Measurements from ENCODE around the gene CD3E. TPM values are rescaled to one million over a fixed set of nuclear protein-coding genes. Genes with fewer than 3 reads are reported as not detected.
A peak's percentile ranks its signal among the peaks of the same experiment; 100 is the strongest.

CD3E gene
- total and polyA plus RNA-seq, 2 experiments from 2014 or later = not detected

DNA sequence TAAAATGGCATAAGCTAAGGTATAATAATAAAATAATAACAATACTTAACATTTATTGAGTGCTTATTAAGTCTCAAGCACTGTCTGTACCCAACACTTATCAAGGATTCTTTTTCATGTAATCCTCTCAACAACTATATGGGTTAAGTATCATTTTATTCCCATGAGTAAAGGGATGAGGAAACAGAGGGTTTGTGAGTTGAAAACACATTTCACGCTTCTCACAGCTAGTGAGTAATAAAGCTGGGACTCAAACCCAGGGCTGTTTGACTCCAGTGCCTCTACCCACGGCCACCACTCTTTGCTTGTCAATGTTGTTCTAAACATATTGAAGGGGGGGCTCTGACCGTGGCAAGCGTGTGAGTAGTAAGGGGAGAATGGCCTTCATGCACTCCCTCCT is 8.7 kb downstream of the CD3E start (continued):
- TF ChIP-seq, protein P1, sequence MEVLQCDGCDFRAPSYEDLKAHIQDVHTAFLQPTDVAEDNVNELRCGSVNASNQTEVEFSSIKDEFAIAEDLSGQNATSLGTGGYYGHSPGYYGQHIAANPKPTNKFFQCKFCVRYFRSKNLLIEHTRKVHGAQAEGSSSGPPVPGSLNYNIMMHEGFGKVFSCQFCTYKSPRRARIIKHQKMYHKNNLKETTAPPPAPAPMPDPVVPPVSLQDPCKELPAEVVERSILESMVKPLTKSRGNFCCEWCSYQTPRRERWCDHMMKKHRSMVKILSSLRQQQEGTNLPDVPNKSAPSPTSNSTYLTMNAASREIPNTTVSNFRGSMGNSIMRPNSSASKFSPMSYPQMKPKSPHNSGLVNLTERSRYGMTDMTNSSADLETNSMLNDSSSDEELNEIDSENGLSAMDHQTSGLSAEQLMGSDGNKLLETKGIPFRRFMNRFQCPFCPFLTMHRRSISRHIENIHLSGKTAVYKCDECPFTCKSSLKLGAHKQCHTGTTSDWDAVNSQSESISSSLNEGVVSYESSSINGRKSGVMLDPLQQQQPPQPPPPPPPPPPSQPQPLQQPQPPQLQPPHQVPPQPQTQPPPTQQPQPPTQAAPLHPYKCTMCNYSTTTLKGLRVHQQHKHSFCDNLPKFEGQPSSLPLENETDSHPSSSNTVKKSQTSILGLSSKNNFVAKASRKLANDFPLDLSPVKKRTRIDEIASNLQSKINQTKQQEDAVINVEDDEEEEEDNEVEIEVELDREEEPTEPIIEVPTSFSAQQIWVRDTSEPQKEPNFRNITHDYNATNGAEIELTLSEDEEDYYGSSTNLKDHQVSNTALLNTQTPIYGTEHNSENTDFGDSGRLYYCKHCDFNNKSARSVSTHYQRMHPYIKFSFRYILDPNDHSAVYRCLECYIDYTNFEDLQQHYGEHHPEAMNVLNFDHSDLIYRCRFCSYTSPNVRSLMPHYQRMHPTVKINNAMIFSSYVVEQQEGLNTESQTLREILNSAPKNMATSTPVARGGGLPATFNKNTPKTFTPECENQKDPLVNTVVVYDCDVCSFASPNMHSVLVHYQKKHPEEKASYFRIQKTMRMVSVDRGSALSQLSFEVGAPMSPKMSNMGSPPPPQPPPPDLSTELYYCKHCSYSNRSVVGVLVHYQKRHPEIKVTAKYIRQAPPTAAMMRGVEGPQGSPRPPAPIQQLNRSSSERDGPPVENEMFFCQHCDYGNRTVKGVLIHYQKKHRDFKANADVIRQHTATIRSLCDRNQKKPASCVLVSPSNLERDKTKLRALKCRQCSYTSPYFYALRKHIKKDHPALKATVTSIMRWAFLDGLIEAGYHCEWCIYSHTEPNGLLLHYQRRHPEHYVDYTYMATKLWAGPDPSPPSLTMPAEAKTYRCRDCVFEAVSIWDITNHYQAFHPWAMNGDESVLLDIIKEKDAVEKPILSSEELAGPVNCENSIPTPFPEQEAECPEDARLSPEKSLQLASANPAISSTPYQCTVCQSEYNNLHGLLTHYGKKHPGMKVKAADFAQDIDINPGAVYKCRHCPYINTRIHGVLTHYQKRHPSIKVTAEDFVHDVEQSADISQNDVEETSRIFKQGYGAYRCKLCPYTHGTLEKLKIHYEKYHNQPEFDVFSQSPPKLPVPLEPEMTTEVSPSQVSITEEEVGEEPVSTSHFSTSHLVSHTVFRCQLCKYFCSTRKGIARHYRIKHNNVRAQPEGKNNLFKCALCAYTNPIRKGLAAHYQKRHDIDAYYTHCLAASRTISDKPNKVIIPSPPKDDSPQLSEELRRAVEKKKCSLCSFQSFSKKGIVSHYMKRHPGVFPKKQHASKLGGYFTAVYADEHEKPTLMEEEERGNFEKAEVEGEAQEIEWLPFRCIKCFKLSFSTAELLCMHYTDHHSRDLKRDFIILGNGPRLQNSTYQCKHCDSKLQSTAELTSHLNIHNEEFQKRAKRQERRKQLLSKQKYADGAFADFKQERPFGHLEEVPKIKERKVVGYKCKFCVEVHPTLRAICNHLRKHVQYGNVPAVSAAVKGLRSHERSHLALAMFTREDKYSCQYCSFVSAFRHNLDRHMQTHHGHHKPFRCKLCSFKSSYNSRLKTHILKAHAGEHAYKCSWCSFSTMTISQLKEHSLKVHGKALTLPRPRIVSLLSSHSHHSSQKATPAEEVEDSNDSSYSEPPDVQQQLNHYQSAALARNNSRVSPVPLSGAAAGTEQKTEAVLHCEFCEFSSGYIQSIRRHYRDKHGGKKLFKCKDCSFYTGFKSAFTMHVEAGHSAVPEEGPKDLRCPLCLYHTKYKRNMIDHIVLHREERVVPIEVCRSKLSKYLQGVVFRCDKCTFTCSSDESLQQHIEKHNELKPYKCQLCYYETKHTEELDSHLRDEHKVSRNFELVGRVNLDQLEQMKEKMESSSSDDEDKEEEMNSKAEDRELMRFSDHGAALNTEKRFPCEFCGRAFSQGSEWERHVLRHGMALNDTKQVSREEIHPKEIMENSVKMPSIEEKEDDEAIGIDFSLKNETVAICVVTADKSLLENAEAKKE (CRISPR knock-in tag; IDR thresholded peaks at IDR 0.05) = no peak
- TF ChIP-seq STAT1 (IDR thresholded peaks at IDR 0.05; ENCODE audit: unreplicated experiment) (no peak), ZNF114 (CRISPR knock-in tag; IDR thresholded peaks at IDR 0.05) (no peak), JUNB (IDR thresholded peaks at IDR 0.05; ENCODE audit: unreplicated experiment) (no peak)
- TF ChIP-seq, protein P2, sequence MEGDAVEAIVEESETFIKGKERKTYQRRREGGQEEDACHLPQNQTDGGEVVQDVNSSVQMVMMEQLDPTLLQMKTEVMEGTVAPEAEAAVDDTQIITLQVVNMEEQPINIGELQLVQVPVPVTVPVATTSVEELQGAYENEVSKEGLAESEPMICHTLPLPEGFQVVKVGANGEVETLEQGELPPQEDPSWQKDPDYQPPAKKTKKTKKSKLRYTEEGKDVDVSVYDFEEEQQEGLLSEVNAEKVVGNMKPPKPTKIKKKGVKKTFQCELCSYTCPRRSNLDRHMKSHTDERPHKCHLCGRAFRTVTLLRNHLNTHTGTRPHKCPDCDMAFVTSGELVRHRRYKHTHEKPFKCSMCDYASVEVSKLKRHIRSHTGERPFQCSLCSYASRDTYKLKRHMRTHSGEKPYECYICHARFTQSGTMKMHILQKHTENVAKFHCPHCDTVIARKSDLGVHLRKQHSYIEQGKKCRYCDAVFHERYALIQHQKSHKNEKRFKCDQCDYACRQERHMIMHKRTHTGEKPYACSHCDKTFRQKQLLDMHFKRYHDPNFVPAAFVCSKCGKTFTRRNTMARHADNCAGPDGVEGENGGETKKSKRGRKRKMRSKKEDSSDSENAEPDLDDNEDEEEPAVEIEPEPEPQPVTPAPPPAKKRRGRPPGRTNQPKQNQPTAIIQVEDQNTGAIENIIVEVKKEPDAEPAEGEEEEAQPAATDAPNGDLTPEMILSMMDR (conservative IDR thresholded peaks at IDR 0.05; ENCODE audit: low read depth in 2 of 2) = no peak

DNA sequence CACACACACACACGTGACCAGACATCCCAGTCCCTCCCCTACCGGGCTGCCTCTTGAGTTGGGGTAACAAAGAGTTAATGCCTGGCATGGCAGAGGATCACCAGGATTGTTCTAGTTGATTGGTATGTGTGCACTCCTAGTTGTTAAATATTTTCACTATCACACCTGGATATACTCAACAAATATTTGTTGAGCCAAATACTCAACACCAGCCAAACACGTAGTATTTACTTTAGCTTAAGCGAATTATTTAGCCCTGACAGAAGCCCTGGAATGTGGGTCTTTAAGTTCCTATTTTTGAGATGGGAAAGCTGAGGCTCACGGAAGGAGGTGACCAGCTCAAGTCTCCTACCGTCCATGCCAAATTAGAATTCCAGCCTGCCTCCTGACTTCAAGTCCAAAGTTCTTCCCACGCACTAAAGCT is 10.5 kb downstream of the CD3E start:
- Histone ChIP-seq H3K36me3 (ENCODE audit: insufficient read depth) (no peaks in the 10 kb centered on the region), H3K4me3 (peak overlapping the region; percentile 47), H3K4me2 (peak overlapping the region; percentile 88), H3K4me1 (ENCODE audit: insufficient read depth) (peaks cover 23% of the 10 kb centered on the region), H2AFZ (peak overlapping the region; percentile 96), H4K20me1 (replicated peaks; ENCODE audit: insufficient read depth) (no peaks in the 10 kb centered on the region), H3K27me3 (ENCODE audit: insufficient read depth) (peaks cover 20% of the 10 kb centered on the region; the same call in 1 of the 2 replicates), H3K27ac (ENCODE audit: low read depth) (no peak overlapping the region), H3F3A (replicated peaks; ENCODE audit: low read depth) (peaks cover 9% of the 10 kb centered on the region), H3K9me2 (ENCODE audit: insufficient read depth) (no peaks in the 10 kb centered on the region), H3K79me2 (replicated peaks; ENCODE audit: insufficient read depth) (no peaks in the 10 kb centered on the region)
- Mint-ChIP-seq H3K27ac (no peak overlapping the region), H3K9me3 (no peaks in the 10 kb centered on the region), H3K4me1 (peaks cover 23% of the 10 kb centered on the region), H3K36me3 (ENCODE audit: low read depth) (no peaks in the 10 kb centered on the region), H3K4me3 (peak overlapping the region; percentile 59), H3K27me3 (ENCODE audit: insufficient read depth, low read depth, poor library complexity) (peaks cover 7% of the 10 kb centered on the region)
- no peak for ATAC-seq
- DNase-seq (ENCODE audit: low spot score) = no peak
- TF ChIP-seq NANOG (IDR thresholded peaks at IDR 0.05; ENCODE audit: borderline replicate concordance) (no peak), EZH2phosphoT487 (IDR thresholded peaks at IDR 0.05; ENCODE audit: unreplicated experiment) (no peak)
- TF ChIP-seq, protein P3, sequence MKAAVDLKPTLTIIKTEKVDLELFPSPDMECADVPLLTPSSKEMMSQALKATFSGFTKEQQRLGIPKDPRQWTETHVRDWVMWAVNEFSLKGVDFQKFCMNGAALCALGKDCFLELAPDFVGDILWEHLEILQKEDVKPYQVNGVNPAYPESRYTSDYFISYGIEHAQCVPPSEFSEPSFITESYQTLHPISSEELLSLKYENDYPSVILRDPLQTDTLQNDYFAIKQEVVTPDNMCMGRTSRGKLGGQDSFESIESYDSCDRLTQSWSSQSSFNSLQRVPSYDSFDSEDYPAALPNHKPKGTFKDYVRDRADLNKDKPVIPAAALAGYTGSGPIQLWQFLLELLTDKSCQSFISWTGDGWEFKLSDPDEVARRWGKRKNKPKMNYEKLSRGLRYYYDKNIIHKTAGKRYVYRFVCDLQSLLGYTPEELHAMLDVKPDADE (IDR thresholded peaks at IDR 0.05) = no peak
